ENCODE data around the gene MN1. TPM values are rescaled to one million over a fixed set of nuclear protein-coding genes. Genes with fewer than 3 reads are reported as not detected.

Gene MN1
- total RNA-seq, 2 donors from 2014 or later: 1.0 to 5.6 TPM

GRCh38 chr22:27791159-27791858 is 10.2 kb downstream of the MN1 start:
- intact Hi-C loops (cut with DNase I): no loop called here
- Histone ChIP-seq H3K9me3 (no peaks in the 10 kb centered on the region), H3K4me1 (peaks cover 15% of the 10 kb centered on the region), H3K4me3 (no peak overlapping the region), H3K27ac (no peak overlapping the region), H3K27me3 (no peaks in the 10 kb centered on the region), H3K36me3 (replicated peaks in 1 of 2; ENCODE audit: insufficient read depth in 1 of 2, low read depth in 2 of 2) (no peaks in the 10 kb centered on the region)
- WGBS, 2 donors: 81 to 85% methylated on average over 17 of the region's 17 CpGs
- no peak for DNase-seq
- no peak for ATAC-seq
- no peak for TF ChIP-seq POLR2A (IDR thresholded peaks at IDR 0.05)
- no peak for TF ChIP-seq CTCF (IDR thresholded peaks at IDR 0.05)

GRCh38 chr22:27790376-27791158 is 11.0 kb downstream of the MN1 start:
- TF ChIP-seq POLR2A (IDR thresholded peaks at IDR 0.05) (no peak), CTCF (IDR thresholded peaks at IDR 0.05) (no peak)
- ATAC-seq: no peak
- no peaks in the 10 kb centered on the region for H3K36me3 ChIP-seq (replicated peaks in 1 of 2; ENCODE audit: insufficient read depth in 1 of 2, low read depth in 2 of 2)
- no peak overlapping the region for H3K27ac ChIP-seq
- no peak for DNase-seq
- H3K4me1 ChIP-seq: peaks cover 15% of the 10 kb centered on the region
- no peak overlapping the region for H3K4me3 ChIP-seq
- intact Hi-C loops (cut with DNase I): no loop called here
- no peaks in the 10 kb centered on the region for H3K27me3 ChIP-seq
- WGBS, 2 donors: 83% methylated on average over 21 to 25 of the region's 25 CpGs
- H3K9me3 ChIP-seq: no peaks in the 10 kb centered on the region

GRCh38 chr22:27788500-27789288 is 12.9 kb downstream of the MN1 start:
- no peak for ATAC-seq
- Histone ChIP-seq H3K4me3 (no peak overlapping the region), H3K27ac (no peak overlapping the region), H3K27me3 (no peaks in the 10 kb centered on the region), H3K4me1 (peaks cover 11% of the 10 kb centered on the region), H3K36me3 (replicated peaks in 1 of 2; ENCODE audit: insufficient read depth in 1 of 2, low read depth in 2 of 2) (no peaks in the 10 kb centered on the region), H3K9me3 (no peaks in the 10 kb centered on the region)
- no peak for DNase-seq
- TF ChIP-seq CTCF (IDR thresholded peaks at IDR 0.05) (no peak), POLR2A (IDR thresholded peaks at IDR 0.05) (no peak)
- WGBS, 2 donors: 81 to 82% methylated on average over 20 of the region's 20 CpGs
- intact Hi-C loops (cut with DNase I): no loop called here

- Histone ChIP-seq H3K4me3 (no peak overlapping the region), H3K4me1 (peaks cover 4% of the 10 kb centered on the region), H3K9me3 (no peaks in the 10 kb centered on the region), H3K36me3 (replicated peaks in 1 of 2; ENCODE audit: insufficient read depth in 1 of 2, low read depth in 2 of 2) (no peaks in the 10 kb centered on the region), H3K27me3 (no peaks in the 10 kb centered on the region), H3K27ac (no peak overlapping the region)
- WGBS, 2 donors: 84 to 85% methylated on average over 13 of the region's 13 CpGs
- no peak for DNase-seq
- no peak for ATAC-seq
- TF ChIP-seq CTCF (IDR thresholded peaks at IDR 0.05) (no peak), POLR2A (IDR thresholded peaks at IDR 0.05) (no peak)
- intact Hi-C loops (cut with DNase I): no loop called here
These were observed 14.6 kb downstream of the MN1 start for GRCh38 chr22:27786965-27787364.
